HEK293T (cell line): ENCODE data around the gene MYOZ3.
A peak's percentile ranks its signal among the peaks of the same experiment; 100 is the strongest.

ENCODE experiments used
- CTCF ChIA-PET: fragments of 350-600 bp; formaldehyde crosslinking; extraction: SDS; loops from one replicate; lab custom pipeline; 2021; ENCODE audit warnings: antibody characterized with exemption, inconsistent platforms; lab: Yijun Ruan, JAX
- POLR2A ChIA-PET: fragments of 350-600 bp; formaldehyde crosslinking; extraction: SDS; loops from one replicate; lab custom pipeline; 2020; ENCODE audit warnings: antibody characterized with exemption, inconsistent platforms; lab: Yijun Ruan, JAX
- DNase-seq: peaks from one replicate; pipeline ENCODE4 v3.0.0; 2012; ENCODE audit warnings: mixed read lengths; ENCODE audit errors: extremely low spot score
- ARNT ChIP-seq: fragments of 450-650 bp; IDR thresholded peaks from 2 replicates; pipeline ENCODE4 v1.6.1; 2017; ENCODE audit warnings: mild to moderate bottlenecking
- BHLHE40 ChIP-seq: fragments of 450-650 bp; IDR thresholded peaks from 2 replicates; pipeline ENCODE4 v1.6.1; 2016; ENCODE audit warnings: mild to moderate bottlenecking, moderate library complexity, borderline replicate concordance
- CTBP1 ChIP-seq: fragments of 450-650 bp; IDR thresholded peaks from 2 replicates; pipeline ENCODE4 v1.6.1; 2016; ENCODE audit warnings: borderline replicate concordance
- ELF4 ChIP-seq: fragments of 450-650 bp; IDR thresholded peaks from 2 replicates; pipeline ENCODE4 v1.6.1; 2017; ENCODE audit warnings: antibody characterized with exemption
- FOXA1 ChIP-seq: fragments of 450-650 bp; IDR thresholded peaks from 2 replicates; pipeline ENCODE4 v1.6.1; 2016; ENCODE audit warnings: mild to moderate bottlenecking
- FOXK2 ChIP-seq: fragments of 450-650 bp; IDR thresholded peaks from 2 replicates; pipeline ENCODE4 v1.6.1; 2016; ENCODE audit warnings: mild to moderate bottlenecking
- FOXM1 ChIP-seq: fragments of 450-650 bp; IDR thresholded peaks from 2 replicates; pipeline ENCODE4 v1.6.1; 2017; ENCODE audit warnings: mild to moderate bottlenecking, borderline replicate concordance
- HDGF ChIP-seq: fragments of 450-650 bp; IDR thresholded peaks from 2 replicates; pipeline ENCODE4 v1.6.1; 2017; ENCODE audit warnings: antibody characterized with exemption, borderline replicate concordance
- L3MBTL2 ChIP-seq: fragments of 450-650 bp; conservative IDR thresholded peaks from 2 replicates; pipeline ENCODE4 v1.6.1; 2016; ENCODE audit warnings: mild to moderate bottlenecking
- LEF1 ChIP-seq: fragments of 450-650 bp; IDR thresholded peaks from 2 replicates; pipeline ENCODE4 v1.6.1; 2017; ENCODE audit warnings: mild to moderate bottlenecking, borderline replicate concordance
- NFRKB ChIP-seq: fragments of 450-650 bp; IDR thresholded peaks from 2 replicates; pipeline ENCODE4 v1.6.1; 2016; ENCODE audit warnings: mild to moderate bottlenecking, moderate library complexity
- SP1 ChIP-seq: fragments of 450-650 bp; IDR thresholded peaks from 2 replicates; pipeline ENCODE4 v1.6.1; 2017
- SUZ12 ChIP-seq: fragments of 450-650 bp; IDR thresholded peaks from 2 replicates; pipeline ENCODE4 v1.6.1; 2016; ENCODE audit warnings: mild to moderate bottlenecking
- TARDBP ChIP-seq: fragments of 450-650 bp; IDR thresholded peaks from 2 replicates; pipeline ENCODE4 v1.6.1; 2016
- ZNF384 ChIP-seq: fragments of 450-650 bp; IDR thresholded peaks from 2 replicates; pipeline ENCODE4 v1.6.1; 2016
- TF ChIP-seq, protein P1 (sequence below): fragments of 450-650 bp; IDR thresholded peaks from 2 replicates; pipeline ENCODE4 v1.6.1; 2016

Gene MYOZ3

DNA sequence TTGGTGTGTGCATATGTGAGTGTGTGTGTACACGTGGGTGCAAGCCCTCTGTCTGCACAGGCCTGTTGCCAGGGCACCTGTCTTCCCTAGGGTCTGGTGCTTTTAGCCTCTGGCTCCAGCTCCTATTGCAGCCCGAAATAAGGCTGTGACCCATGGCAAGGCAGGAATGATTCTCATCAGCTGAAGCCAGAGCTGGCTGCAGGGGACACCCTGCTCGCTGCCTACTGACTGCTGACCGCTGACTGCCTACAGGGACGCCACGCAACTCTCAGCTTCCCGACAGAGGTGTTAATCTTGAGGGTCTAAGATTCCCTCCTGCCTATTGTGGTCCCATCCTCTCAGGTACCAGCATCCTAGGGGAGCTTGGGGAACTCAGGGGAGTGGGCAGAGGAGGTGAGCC, at the start of gene MYOZ3:
MYOZ3 (plus strand) TSS at position 166 of the 400 bp plus-strand sequence. CDS start 1,691 bp downstream, outside the sequence.
- TF ChIP-seq ZNF384 (no peak), FOXK2 (no peak), L3MBTL2 (no peak), FOXA1 (no peak), ELF4 (no peak)
- ChIA-PET POLR2A (interaction anchor here (1.0 to 7.6 kb wide), 2 partner anchors 12 to 40 kb away, joined by 3 to 43 read pairs; partner anchors contain the start of gene RBM22), CTCF (no interaction called here)
- DNase-seq: no peak

- no peak for TF ChIP-seq TARDBP
- no peak for TF ChIP-seq BHLHE40
- no peak for TF ChIP-seq ARNT
- no peak for TF ChIP-seq SUZ12
- no peak for TF ChIP-seq L3MBTL2
- TF ChIP-seq, protein P1, sequence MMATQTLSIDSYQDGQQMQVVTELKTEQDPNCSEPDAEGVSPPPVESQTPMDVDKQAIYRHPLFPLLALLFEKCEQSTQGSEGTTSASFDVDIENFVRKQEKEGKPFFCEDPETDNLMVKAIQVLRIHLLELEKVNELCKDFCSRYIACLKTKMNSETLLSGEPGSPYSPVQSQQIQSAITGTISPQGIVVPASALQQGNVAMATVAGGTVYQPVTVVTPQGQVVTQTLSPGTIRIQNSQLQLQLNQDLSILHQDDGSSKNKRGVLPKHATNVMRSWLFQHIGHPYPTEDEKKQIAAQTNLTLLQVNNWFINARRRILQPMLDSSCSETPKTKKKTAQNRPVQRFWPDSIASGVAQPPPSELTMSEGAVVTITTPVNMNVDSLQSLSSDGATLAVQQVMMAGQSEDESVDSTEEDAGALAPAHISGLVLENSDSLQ: no peak
- ChIA-PET CTCF (no interaction called here), POLR2A (interaction anchor here (1.2 kb wide), 1 partner anchor 88 kb away, joined by 6 read pairs; the partner anchor contains the start of gene RBM22)
- no peak for DNase-seq
Measured at GRCh38 chr5:150612405-150612804, 48.6 kb upstream of the MYOZ3 start.

DNA sequence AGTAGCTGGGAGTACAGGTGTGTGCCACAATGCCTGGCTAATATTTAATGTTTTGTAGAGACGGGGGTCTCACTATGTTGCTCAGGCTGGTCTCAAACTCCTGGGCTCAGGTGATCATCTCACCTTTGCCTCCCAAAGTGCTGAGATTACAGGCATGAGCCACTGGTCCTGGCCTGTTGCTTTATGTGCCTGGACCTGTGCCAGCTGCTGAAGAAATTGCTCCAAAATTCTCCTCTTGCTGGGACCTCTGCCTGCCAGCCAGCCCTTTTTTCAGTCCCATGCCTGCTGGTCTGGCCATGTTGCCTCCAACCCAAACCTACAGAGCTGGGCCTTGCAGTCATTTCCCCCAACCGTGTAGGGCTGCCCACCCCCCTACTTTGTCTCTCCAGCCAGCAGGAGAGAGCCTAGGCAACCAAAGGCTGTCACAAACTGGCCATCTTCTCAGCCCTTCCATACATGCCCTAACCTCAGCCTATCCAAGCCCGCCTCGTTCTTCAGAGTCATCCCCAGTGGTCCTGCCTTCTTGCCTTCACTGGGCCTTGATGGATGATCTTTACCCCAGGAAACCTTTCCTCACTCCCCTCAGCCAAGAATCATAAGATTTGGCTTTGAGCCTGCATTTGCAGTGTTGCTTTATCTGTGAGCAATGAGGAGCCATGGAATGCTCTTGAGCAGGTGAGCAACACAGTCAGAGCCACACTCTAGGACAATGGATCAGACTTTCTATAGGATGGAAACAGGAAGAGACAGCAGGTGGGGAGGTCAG, 48.0 kb upstream of the MYOZ3 start:
- DNase-seq: no peak
- TF ChIP-seq FOXM1: no peak
- TF ChIP-seq CTBP1: no peak
- TF ChIP-seq SP1: no peak
- no peak for TF ChIP-seq HDGF
- no peak for TF ChIP-seq ARNT
- no peak for TF ChIP-seq TARDBP
- no peak for TF ChIP-seq LEF1
- TF ChIP-seq ELF4: no peak
- no peak for TF ChIP-seq FOXK2
- TF ChIP-seq ZNF384: no peak
- no peak for TF ChIP-seq NFRKB
- TF ChIP-seq, protein P1: no peak
- no peak for TF ChIP-seq BHLHE40
- TF ChIP-seq FOXA1: no peak
- no peak for TF ChIP-seq L3MBTL2
- no peak for TF ChIP-seq SUZ12
- CTCF ChIA-PET: no interaction called here
- POLR2A ChIA-PET: interaction anchor here (1.2 kb wide), 1 partner anchor 88 kb away, joined by 6 read pairs; the partner anchor contains the start of gene RBM22

DNA sequence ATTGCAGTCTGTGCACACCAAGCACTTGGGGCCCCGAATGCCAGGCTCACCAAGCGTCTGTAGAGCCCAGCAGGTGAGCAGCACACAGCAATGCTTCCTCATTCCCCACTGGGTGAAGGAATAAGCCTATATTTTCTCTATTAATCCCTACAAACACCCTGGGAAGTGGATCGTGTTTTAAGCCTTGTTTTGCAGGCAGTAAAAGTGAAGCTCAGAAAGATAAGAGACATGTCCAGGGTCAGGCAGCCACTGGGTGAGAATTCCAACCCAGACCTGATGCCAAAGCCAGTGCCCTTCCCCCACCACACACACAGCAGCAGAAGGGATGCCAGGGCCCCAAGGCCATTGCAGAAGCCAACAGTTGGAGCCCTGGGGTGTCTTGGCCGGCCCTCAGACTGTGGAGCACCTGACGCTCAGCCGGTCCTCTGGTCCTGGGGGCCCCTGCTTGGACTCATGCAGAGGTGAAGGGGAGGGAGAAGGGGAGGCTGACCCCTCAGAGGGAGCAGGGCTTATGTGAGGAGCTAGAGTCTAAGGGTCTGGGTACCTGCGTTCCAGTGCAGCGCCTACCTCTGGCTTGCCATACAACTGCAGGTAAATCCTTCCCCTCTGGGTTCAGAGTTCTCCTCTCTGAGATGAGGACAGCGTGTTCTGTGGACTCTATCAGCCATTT, 46.9 kb upstream of the MYOZ3 start:
- ChIA-PET POLR2A (no interaction called here), CTCF (interaction anchor here (0.9 to 1.2 kb wide), 4 partner anchors 15 to 101 kb away, joined by 3 read pairs; no protein-coding TSS in a partner anchor)
- TF ChIP-seq BHLHE40 (no peak), NFRKB (no peak), SUZ12 (no peak), SP1 (no peak), ARNT (no peak), FOXA1 (no peak), ELF4 (no peak), ZNF384 (no peak), FOXK2 (no peak), FOXM1 (no peak), LEF1 (no peak), HDGF (no peak), L3MBTL2 (no peak), CTBP1 (no peak), TARDBP (no peak)
- TF ChIP-seq, protein P1: no peak
- DNase-seq: peak; percentile 31

GRCh38 chr5:150614661-150615060, 46.4 kb upstream of the MYOZ3 start:
- ChIA-PET CTCF (interaction anchor here (0.9 to 1.2 kb wide), 4 partner anchors 16 to 102 kb away, joined by 3 read pairs; no protein-coding TSS in a partner anchor), POLR2A (no interaction called here)
- no peak for DNase-seq

More at GRCh38 chr5:150614661-150615060, 46.4 kb upstream of the MYOZ3 start:
- TF ChIP-seq ELF4 (no peak), ZNF384 (no peak), FOXK2 (no peak), NFRKB (no peak), SUZ12 (no peak), HDGF (no peak), FOXM1 (no peak), FOXA1 (no peak)
- TF ChIP-seq, protein P1: no peak
